CD4-positive, alpha-beta T cell treated with Interferon alpha-2 for 1 hour (primary cell): ENCODE results near the gene SRPK2.
"Not testable (repeated sequence)": the region's sequence is repeated elsewhere in the genome, so short reads cannot be mapped to it uniquely, and the experiment has no call there.

Source experiments
- DNase-seq, 2 donors: peaks; one replicate each; pipeline ENCODE4 v3.0.0-alpha.2; 2020 to 2022

Gene SRPK2

GRCh38 chr7:105297309-105297708, 91.4 kb downstream of the SRPK2 start:
- no peak for DNase-seq

- DNase-seq: no peak
Measured at GRCh38 chr7:105296491-105296890, 92.2 kb downstream of the SRPK2 start.

- DNase-seq: no peak
Measured at GRCh38 chr7:105295596-105296352, 92.9 kb downstream of the SRPK2 start.

GRCh38 chr7:105294482-105294881, 94.2 kb downstream of the SRPK2 start:
- not testable (repeated sequence) for DNase-seq

- no peak for DNase-seq
Measured at GRCh38 chr7:105289704-105290103, 99.0 kb downstream of the SRPK2 start.

GRCh38 chr7:105286441-105286840, 102.3 kb downstream of the SRPK2 start:
- DNase-seq: no peak

- DNase-seq: no peak
Measured at GRCh38 chr7:105285118-105285874, 103.4 kb downstream of the SRPK2 start.

- no peak for DNase-seq
Measured at GRCh38 chr7:105284014-105284413, 104.7 kb downstream of the SRPK2 start.

GRCh38 chr7:105281966-105282365, 106.8 kb downstream of the SRPK2 start:
- no peak for DNase-seq

- no peak for DNase-seq
Measured at GRCh38 chr7:105279688-105280007, 109.1 kb downstream of the SRPK2 start.

GRCh38 chr7:105278973-105279687, 109.6 kb downstream of the SRPK2 start:
- DNase-seq: no peak

- DNase-seq: no peak
Measured at GRCh38 chr7:105278565-105278964, 110.2 kb downstream of the SRPK2 start.

GRCh38 chr7:105277341-105277740, 111.4 kb downstream of the SRPK2 start:
- DNase-seq: no peak

- DNase-seq: no peak
Measured at GRCh38 chr7:105270117-105270516, 118.6 kb downstream of the SRPK2 start.

GRCh38 chr7:105269397-105269796, 119.3 kb downstream of the SRPK2 start:
- DNase-seq: no peak

GRCh38 chr7:105268511-105269392, 120.0 kb downstream of the SRPK2 start:
- peak in 1 of 2 donors; percentile 51 for DNase-seq

- DNase-seq: peak in 1 of 2 donors; percentile 25
Measured at GRCh38 chr7:105268056-105268455, 120.7 kb downstream of the SRPK2 start.

GRCh38 chr7:105267244-105267643, 121.5 kb downstream of the SRPK2 start:
- DNase-seq: peak in 1 of 2 donors; percentile 35

- DNase-seq: no peak
Measured at GRCh38 chr7:105264707-105265106, 124.0 kb downstream of the SRPK2 start.

GRCh38 chr7:105261689-105262088, 127.0 kb downstream of the SRPK2 start:
- no peak for DNase-seq

GRCh38 chr7:105260201-105260871, 128.4 kb downstream of the SRPK2 start:
- not testable (repeated sequence) for DNase-seq

- DNase-seq: not testable (repeated sequence)
Measured at GRCh38 chr7:105258919-105259318, 129.8 kb downstream of the SRPK2 start.
